ENCODE measurements around the gene PTPRU.

DNA sequence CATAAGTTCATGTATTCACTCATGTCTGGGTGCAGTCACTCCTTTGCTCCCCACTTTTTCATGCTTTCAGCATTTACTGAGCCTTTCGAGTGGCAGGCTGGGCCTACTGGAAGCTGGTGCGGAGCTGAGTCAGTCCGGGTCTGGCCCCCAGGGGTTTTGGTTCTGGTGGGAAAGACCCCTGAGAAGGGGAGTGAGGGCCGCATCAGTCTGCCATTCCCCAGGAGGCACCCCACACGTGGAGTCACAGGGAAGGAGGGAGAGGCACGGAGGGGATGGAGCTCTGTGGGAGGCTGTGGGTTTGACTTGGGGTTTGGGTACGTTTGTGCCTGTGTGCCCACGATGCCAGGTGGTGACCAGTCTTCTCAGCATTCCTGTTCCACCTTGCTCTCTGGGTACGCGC lies 87.9 kb downstream of the PTPRU start:
- TF ChIP-seq, protein P1, sequence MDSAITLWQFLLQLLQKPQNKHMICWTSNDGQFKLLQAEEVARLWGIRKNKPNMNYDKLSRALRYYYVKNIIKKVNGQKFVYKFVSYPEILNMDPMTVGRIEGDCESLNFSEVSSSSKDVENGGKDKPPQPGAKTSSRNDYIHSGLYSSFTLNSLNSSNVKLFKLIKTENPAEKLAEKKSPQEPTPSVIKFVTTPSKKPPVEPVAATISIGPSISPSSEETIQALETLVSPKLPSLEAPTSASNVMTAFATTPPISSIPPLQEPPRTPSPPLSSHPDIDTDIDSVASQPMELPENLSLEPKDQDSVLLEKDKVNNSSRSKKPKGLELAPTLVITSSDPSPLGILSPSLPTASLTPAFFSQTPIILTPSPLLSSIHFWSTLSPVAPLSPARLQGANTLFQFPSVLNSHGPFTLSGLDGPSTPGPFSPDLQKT (IDR thresholded peaks at IDR 0.05; ENCODE audit: borderline replicate concordance, low read depth, low read length): no peak
- TF ChIP-seq, protein P2, sequence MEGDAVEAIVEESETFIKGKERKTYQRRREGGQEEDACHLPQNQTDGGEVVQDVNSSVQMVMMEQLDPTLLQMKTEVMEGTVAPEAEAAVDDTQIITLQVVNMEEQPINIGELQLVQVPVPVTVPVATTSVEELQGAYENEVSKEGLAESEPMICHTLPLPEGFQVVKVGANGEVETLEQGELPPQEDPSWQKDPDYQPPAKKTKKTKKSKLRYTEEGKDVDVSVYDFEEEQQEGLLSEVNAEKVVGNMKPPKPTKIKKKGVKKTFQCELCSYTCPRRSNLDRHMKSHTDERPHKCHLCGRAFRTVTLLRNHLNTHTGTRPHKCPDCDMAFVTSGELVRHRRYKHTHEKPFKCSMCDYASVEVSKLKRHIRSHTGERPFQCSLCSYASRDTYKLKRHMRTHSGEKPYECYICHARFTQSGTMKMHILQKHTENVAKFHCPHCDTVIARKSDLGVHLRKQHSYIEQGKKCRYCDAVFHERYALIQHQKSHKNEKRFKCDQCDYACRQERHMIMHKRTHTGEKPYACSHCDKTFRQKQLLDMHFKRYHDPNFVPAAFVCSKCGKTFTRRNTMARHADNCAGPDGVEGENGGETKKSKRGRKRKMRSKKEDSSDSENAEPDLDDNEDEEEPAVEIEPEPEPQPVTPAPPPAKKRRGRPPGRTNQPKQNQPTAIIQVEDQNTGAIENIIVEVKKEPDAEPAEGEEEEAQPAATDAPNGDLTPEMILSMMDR (tag by site-specific recombination; IDR thresholded peaks at IDR 0.05): no peak
- no peak for TF ChIP-seq ZNF561 (tag by site-specific recombination; IDR thresholded peaks at IDR 0.05; ENCODE audit: borderline replicate concordance)
- TF ChIP-seq KLF7 (tag by site-specific recombination; IDR thresholded peaks at IDR 0.05; ENCODE audit: borderline replicate concordance): no peak
- TF ChIP-seq, protein P3, sequence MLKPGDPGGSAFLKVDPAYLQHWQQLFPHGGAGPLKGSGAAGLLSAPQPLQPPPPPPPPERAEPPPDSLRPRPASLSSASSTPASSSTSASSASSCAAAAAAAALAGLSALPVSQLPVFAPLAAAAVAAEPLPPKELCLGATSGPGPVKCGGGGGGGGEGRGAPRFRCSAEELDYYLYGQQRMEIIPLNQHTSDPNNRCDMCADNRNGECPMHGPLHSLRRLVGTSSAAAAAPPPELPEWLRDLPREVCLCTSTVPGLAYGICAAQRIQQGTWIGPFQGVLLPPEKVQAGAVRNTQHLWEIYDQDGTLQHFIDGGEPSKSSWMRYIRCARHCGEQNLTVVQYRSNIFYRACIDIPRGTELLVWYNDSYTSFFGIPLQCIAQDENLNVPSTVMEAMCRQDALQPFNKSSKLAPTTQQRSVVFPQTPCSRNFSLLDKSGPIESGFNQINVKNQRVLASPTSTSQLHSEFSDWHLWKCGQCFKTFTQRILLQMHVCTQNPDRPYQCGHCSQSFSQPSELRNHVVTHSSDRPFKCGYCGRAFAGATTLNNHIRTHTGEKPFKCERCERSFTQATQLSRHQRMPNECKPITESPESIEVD (tag by site-specific recombination; IDR thresholded peaks at IDR 0.05): no peak
- TF ChIP-seq ZNF24 (tag by site-specific recombination; IDR thresholded peaks at IDR 0.05): no peak
- TF ChIP-seq KLF16 (tag by site-specific recombination; IDR thresholded peaks at IDR 0.05): no peak
- no peak for TF ChIP-seq ZNF169 (tag by site-specific recombination; IDR thresholded peaks at IDR 0.05)
- no peak for TF ChIP-seq ZNF473 (tag by site-specific recombination; IDR thresholded peaks at IDR 0.05)
- TF ChIP-seq, protein P4, sequence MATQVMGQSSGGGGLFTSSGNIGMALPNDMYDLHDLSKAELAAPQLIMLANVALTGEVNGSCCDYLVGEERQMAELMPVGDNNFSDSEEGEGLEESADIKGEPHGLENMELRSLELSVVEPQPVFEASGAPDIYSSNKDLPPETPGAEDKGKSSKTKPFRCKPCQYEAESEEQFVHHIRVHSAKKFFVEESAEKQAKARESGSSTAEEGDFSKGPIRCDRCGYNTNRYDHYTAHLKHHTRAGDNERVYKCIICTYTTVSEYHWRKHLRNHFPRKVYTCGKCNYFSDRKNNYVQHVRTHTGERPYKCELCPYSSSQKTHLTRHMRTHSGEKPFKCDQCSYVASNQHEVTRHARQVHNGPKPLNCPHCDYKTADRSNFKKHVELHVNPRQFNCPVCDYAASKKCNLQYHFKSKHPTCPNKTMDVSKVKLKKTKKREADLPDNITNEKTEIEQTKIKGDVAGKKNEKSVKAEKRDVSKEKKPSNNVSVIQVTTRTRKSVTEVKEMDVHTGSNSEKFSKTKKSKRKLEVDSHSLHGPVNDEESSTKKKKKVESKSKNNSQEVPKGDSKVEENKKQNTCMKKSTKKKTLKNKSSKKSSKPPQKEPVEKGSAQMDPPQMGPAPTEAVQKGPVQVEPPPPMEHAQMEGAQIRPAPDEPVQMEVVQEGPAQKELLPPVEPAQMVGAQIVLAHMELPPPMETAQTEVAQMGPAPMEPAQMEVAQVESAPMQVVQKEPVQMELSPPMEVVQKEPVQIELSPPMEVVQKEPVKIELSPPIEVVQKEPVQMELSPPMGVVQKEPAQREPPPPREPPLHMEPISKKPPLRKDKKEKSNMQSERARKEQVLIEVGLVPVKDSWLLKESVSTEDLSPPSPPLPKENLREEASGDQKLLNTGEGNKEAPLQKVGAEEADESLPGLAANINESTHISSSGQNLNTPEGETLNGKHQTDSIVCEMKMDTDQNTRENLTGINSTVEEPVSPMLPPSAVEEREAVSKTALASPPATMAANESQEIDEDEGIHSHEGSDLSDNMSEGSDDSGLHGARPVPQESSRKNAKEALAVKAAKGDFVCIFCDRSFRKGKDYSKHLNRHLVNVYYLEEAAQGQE (tag by site-specific recombination; IDR thresholded peaks at IDR 0.05): no peak
- TF ChIP-seq, protein P5, sequence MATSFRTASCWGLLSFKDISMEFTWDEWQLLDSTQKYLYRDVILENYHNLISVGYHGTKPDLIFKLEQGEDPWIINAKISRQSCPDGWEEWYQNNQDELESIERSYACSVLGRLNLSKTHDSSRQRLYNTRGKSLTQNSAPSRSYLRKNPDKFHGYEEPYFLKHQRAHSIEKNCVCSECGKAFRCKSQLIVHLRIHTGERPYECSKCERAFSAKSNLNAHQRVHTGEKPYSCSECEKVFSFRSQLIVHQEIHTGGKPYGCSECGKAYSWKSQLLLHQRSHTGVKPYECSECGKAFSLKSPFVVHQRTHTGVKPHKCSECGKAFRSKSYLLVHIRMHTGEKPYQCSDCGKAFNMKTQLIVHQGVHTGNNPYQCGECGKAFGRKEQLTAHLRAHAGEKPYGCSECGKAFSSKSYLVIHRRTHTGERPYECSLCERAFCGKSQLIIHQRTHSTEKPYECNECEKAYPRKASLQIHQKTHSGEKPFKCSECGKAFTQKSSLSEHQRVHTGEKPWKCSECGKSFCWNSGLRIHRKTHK (tag by site-specific recombination; IDR thresholded peaks at IDR 0.05): no peak
- no peak for TF ChIP-seq ZNF677 (tag by site-specific recombination; IDR thresholded peaks at IDR 0.05)
